NOMO-1 treated with DMSO at 0.1 percent for 48 hours (cell line): Measurements from ENCODE around the gene HOTAIR.

ENCODE experiments used
- DNase-seq: peaks from one replicate; lab custom pipeline; 2025; ENCODE audit not compliant: unreplicated experiment; lab: John Stamatoyannopoulos, UW

The HOTAIR gene

DNA sequence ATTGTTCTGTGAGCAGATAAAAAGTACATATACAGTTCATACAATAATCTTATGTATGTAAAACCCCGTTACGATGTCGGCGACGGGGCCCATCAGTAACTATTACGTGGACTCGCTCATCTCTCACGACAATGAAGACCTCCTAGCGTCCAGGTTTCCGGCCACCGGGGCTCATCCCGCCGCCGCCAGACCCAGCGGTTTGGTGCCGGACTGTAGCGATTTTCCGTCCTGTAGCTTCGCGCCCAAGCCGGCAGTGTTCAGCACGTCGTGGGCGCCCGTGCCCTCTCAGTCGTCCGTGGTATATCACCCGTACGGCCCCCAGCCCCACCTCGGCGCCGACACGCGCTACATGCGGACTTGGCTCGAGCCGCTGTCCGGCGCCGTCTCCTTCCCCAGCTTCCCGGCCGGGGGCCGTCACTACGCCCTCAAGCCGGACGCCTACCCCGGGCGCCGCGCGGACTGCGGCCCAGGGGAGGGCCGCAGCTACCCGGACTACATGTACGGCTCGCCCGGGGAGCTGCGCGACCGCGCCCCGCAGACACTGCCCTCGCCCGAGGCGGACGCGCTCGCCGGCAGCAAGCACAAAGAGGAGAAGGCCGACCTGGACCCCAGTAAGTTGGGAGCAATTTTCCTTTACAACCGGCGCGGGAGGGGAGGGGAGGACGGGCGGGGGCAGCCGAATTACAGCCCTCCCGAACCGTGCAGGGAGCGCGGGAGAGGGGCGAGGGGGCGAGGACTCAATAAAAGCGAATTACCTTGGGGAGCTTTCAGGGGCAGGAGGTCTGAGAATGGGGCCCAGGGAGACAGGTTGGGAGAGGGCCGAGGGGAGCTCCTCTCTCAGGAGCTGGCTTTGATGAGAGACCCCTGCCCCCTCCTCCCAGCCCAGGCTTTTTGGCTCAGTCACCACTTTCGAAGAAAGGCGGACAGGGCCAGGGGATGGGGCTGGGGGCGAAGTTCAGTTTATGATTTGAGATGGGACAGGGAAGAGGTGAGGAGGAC, 25.7 kb upstream of the HOTAIR start, which contains the start of gene HOXC9:
Gene HOXC9, plus strand, starts transcription at position 46 of the 999 bp plus-strand sequence. Its CDS starts 28 bp downstream, at position 74.
- no peak for DNase-seq

DNA sequence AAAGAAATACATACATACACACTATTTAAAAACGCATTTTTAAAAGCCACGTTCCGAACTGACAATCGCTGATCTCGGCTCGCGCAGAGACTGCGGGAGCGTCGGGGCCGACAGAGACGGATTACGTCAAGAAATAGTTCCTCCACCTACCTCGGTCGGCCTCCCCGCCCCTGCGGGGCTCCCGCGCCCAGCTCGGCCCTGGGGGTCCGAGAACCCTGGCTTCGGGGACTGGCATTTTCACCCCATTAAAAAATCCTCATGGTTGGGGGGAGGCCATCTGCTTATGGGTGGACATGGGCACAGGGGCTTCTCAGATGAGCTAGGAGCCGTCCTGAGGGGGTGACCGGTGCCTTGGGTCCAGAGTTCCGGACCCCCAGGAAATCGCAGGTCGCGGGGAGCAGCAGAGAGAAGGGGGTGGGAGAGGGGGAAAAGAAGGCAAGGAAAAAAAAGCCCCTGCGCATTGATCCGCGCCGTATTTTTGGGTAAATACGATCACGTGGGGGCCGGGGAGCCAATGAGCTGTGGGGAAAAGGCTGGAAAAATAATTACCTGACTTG, 24.9 kb upstream of the HOTAIR start:
- DNase-seq: no peak

GRCh38 chr12:53998900-53999236, 24.1 kb upstream of the HOTAIR start:
- DNase-seq: no peak

DNA sequence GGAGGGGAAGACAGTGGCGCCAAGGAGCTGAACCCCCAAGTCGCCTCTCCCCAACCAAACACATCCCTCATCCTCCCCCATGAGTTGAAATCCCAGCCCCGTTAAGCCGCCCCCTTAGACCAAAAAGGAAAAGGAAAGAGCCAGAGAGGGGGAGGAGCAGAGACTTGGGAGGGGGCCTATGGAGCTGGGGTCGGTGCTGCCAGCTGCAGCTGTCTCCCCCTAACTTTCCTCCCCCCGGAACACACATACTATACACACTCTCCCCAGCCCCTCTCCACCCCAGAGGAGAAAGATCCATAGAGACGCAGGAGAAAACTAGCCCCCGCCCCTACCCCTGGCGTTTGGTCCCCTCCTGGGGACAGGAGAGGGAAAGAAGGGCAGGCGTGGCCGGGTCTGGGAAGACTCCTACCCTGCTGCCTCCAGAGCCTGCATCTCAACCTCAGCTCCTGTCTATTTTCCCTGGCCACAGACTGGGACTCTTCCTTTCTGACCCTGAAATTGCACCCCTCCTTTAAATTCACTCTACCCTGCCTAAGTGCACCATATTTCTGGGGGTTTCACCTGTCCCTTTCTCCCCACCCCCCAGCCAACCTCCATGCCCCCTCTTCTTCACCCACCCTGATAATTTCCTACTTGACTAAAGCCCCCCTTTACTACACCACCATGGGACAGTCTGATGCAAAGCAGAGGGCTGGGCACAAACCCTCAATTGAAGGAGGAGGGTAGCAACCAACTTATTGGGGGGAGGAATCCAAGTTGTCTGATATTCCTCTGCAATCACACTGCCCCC, 23.6 kb upstream of the HOTAIR start:
- no peak for DNase-seq

DNA sequence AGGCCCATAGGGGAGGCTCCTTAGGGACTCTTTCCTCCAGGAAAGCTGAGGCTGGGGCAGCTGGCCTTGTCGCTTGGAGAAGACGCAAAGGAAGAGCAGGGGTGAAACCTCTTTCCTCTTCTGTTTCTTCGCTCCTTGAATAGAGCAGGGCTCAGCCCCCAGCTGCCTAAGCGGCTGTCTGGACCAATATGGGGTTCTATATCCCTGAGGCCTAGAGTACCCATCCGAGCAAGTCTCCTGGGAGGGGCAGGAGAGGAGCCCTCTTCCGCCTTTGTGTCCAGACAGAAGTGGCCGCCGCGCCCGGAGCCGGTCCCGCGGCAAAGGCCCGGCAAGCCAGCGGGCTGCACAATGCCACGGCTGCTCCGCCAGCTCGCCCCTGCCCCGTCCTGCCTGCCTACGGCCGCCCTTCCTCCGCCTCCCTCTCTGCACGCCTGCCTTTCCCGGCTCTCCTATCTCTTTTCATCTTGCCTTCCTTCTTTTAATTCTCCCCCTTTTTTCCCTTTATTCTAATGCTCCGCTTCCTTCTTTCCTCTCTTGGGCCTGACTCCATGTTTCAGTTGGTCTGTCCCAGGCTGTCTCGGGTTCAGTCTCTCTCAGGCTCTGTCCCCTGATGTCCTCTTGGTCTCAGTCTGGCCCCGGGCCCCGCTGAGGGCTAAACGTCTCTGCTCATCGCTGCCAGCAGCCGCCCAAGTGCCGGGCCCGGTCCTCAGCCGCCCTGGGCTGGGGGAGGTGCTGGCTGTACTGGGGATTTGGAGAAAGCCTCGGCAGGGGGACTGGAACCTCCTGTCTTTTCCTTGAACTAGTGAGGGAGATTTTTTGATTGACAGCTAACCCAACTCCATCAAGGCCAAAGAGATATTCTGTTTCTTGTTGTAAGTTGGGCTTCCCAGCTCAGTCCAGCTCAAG, 22.7 kb upstream of the HOTAIR start:
- no peak for DNase-seq

DNA sequence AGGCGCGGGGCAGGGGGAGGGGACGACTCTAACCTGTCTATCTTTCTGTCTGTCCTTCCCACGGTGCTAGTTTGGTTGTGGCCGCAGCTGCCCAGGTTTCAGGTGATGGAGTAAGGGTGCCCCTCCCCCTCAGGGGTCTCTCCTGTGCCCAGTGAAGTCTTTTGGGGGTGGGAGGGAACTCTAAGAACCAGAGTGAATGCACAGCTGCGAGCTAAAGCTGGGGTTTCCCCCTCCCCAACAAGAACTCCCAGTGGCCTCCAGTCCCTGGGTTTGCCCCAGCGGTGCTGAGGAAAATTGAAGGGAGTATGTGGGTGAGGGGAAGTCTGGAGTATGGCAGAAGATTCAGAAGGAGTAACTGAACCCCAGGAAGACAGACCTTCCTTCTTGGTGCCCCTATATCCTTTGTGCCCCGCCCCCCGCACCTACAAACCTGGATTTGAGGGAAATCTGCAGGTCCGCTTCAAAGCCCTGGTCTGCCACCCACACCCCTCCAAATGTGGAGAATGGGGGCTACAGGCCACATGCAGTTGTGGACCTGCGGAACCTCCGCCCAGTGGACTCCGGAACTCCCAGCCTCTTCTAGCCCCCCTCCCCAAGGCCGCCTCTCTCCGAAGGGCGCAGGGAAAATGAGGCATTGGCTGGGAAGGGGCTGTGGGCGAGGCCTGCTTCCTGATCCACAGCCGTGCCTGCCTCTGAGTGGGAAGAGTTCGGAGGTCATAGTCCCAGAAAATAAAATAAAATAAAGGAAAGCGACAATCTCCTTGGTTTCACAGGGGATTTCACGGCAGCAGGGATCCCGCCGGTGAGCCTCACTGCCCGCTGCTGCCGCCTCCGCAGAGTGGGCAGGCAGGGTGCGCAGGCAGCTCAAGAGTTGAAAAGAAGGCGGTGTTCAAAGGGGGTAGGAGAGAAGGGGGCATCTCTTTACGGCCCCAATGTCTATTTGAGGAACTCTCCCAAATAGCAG, 21.8 kb upstream of the HOTAIR start:
- no peak for DNase-seq

- DNase-seq: peak; percentile 40
Observed at GRCh38 chr12:53995378-53996239, 20.9 kb upstream of the HOTAIR start.

- no peak for DNase-seq
Observed at GRCh38 chr12:53995002-53995377, 20.2 kb upstream of the HOTAIR start.

- no peak for DNase-seq
Observed at GRCh38 chr12:53994264-53995001, 19.7 kb upstream of the HOTAIR start.

DNA sequence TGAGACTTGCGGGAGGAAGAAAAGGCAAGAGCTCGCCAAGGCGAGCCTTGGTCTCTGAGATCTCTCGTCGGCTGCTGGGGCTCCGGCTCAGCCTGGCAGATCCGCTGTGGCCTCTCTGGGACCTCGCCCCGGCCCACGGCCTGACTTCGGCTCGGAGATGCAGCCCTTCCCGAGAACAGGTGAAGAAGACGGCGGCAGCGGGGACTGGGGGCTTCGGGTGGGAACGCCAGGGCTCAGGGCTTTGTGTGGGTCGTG, 19.2 kb upstream of the HOTAIR start:
- DNase-seq: no peak

GRCh38 chr12:53993162-53994008, 18.6 kb upstream of the HOTAIR start:
- DNase-seq: no peak

- no peak for DNase-seq
Observed at GRCh38 chr12:53992377-53992889, 17.7 kb upstream of the HOTAIR start.

DNA sequence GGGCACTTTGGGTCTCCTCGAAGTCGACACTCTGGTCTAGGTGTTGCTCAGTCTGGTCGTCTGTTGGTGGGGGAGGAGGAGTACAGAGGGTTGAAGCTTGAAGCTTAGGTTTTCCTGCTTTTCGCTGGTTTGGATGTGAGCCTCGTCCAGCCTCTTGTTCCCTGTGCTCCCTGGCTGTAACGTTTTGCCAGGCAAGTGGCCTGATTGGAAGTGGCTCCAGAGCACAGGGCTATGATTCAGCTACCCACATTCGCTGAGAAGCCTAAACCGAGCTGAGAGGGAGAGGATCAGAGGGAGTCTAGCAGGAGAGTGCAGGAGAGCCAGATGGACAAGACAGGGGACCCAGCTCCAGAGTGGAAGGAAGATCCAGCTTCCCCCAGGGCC, 16.3 kb upstream of the HOTAIR start:
- DNase-seq: no peak

GRCh38 chr12:53990311-53991076, 15.7 kb upstream of the HOTAIR start:
- no peak for DNase-seq

- peak; percentile 77 for DNase-seq
Observed at GRCh38 chr12:53989227-53990113, 14.7 kb upstream of the HOTAIR start.
